ENCODE results near the gene SF3B2.
"Not testable (repeated sequence)": the region's sequence is repeated elsewhere in the genome, so short reads cannot be mapped to it uniquely, and the experiment has no call there.

Gene SF3B2

DNA sequence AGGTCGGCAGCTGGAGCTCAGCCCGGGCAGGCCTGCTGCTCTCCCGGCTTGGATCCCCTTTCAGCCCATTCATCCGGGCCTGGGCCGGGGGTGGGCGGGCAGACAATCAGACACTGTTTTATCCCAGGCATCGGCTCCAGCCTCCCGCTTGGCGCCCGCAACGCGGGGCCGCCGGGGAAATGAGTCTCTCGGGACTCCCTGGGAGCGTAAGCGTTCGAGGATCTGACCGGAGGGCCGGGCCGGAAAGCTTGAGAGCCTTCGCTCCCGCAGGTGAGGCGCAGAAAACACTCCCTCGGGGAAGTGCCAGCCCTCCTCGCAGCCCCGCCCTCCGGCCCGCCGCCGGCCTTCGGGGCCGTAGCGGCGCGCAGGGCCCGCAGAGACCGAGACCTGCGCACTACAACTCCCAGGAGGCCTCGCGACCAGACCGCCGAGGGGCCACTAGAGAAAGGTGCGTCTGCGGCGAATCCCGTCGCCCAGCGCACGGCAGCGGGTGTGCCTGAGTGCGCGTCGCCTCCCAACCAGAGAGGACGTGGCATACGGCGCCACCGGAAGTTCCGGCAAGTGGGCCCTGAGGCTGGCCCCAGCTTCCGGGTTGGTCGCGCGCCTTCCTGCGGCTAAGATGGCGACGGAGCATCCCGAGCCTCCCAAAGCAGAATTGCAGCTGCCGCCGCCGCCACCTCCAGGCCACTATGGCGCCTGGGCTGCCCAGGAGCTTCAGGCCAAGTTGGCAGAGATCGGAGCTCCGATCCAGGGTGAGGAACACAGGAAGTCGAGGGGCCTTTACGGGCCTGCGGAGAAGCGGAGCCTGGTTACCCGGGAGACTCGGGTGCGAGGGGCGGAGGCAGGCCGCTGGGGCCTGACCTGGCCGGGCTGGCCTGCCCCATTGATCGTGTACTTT is at the start of gene SF3B2:
Gene SF3B2, plus strand, starts transcription at position 599 of the 898 bp plus-strand sequence. Its CDS starts 21 bp downstream, at position 620.
- peak; percentile 96 for DNase-seq (ENCODE audit: low read depth, low spot score)

GRCh38 chr11:66002648-66003225 is 49.4 kb upstream of the SF3B2 start:
- no peak for DNase-seq (ENCODE audit: low read depth, low spot score)

- DNase-seq (ENCODE audit: low read depth, low spot score), result no peak
Observed at GRCh38 chr11:66003291-66003690, 48.9 kb upstream of the SF3B2 start.

DNA sequence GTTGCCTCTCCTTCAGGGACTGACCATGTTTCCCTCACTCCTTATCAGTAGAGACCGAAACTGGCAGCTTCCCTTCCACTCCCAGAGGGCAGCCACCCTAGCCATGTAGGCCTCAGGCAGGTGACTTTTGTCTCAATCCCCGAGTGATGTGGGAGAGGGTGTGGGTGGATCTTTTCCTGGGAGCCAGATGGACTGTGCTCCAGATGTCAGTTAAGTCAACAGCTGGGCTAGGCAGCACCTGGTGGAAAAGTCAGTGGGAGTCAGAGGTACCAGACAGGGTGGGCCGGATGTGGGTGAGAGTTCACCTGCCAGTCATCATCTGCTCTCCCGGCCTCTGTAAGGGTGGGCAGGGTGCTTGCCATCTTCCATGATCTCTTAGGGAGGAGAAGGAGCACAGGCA is 48.0 kb upstream of the SF3B2 start:
- no peak for DNase-seq (ENCODE audit: low read depth, low spot score)

DNA sequence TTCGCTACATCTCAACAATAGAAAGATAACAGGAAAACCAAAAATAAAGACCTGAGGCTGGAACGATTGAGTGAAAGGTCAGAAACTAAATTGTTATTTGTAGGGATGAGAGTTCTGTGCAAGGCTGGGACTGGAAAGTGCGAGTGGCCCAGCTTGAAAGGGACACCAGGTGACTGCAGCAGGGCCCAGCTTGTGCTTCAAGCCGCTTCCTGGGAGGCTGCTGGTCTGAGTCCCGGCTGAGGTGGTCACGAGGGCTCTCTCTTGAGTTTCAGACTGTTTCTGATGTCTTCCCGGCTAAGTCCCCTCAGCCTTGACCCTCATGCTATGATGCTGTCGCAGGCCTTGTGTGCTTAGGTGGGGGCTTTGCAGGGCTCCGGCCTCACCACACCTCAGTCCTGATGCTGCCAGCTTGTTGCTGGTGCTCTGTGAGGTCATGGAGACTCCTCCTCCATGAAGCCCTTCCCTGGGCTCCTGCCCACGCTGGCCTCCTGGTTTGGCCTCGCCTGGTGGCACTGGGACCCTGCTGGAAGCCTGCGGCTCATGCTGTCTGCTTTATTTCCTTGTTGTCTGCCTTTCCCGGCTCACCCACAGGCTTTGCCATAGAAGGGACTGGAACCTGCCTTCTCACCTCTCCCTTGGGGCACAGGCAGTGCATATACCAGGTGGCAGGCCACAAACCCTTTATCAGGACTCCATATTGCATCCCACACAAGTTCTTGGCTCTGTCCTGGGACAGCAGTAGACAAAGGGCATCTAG is 45.9 kb upstream of the SF3B2 start:
- no peak for DNase-seq (ENCODE audit: low read depth, low spot score)

DNA sequence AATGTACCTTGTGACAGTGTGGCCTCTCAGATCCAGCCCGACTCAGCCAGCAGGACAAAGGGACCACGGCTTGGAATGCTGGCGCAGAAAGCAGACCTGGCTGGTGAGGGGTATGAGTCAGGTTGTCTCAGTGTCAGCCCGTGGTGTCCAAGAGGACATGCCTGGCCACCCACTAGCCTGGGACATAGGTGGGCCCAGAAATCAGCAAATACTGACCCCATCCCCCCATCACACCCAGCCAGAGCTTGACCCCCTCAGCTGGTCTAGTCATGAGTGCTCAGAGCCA is 45.3 kb upstream of the SF3B2 start:
- DNase-seq (ENCODE audit: low read depth, low spot score), result no peak

- DNase-seq (ENCODE audit: low read depth, low spot score), result no peak
Observed at GRCh38 chr11:66007201-66007634, 44.9 kb upstream of the SF3B2 start.

DNA sequence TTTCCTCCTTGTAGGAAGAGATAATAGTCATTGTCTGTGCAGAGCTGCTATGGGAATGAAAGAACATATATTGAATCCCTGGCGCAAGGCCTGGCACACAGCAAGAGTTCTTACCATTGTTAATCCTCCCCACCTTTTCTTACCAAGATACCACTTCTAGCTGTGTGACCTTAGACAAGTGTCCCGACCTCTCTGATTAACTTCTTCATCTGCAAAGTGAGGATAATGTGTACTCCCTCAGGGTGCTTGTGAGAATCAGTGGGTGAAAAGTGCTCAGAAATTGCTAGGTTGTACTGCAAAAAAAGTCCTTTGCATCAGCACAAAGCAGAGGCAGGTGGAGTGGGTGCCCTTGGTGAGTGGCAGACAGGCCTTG is 44.1 kb upstream of the SF3B2 start:
- DNase-seq (ENCODE audit: low read depth, low spot score), result no peak

DNA sequence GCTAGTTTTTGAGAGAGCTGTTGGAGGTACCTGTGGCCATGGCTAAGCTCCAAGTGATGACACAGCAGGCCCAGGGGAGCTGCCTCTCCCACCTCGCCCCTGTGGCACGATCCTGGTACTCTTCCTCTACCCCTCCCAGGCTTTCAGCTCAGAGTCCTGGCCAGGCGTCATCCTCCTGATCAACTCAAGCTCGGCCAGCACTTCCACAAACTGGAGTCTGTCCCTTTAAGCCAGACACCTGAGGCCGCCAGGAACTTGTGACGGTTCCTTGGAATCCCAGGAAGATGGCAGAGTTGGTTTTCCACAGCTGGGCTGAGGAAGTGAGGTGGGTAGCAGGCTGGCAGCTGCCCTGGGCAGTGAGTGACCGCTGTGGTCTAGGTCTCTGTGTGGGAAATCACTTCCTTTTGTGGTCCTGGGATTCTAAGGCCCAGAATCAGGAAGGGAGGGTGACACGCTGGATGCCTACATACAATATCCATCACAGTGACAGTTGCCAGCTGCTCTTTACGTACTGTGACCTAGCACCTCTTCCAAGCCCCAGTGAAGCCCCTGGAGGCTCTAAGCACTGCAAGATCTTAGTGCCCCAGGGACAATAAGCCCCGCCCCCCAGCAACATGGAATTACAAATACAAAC is 43.6 kb upstream of the SF3B2 start:
- DNase-seq (ENCODE audit: low read depth, low spot score), result no peak

DNA sequence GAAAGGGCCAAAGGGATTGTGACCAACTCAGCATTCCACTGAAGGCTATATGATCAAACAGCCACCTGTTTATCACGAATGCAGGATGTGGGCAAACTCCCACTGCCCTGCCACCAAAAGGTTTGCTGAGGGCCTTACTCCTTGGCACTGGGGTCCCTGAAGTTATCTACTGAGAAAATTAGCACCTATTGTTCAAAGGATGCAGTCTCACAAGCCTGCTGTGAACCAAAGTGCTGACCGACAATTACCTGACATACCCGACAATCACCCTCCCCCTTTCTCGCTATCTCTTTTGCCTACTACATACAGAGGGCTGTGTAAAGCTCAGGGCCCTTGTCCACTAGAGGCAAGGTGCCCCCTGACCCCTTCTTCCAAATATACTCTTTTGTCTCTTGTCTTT is 42.1 kb upstream of the SF3B2 start:
- not testable (repeated sequence) for DNase-seq (ENCODE audit: low read depth, low spot score)

- no peak for DNase-seq (ENCODE audit: low read depth, low spot score)
Observed at GRCh38 chr11:66011239-66011784, 40.9 kb upstream of the SF3B2 start.

- DNase-seq (ENCODE audit: low read depth, low spot score), result no peak
Observed at GRCh38 chr11:66011785-66012303, 40.3 kb upstream of the SF3B2 start, which contains the start of gene CST6. CST6 (plus strand) TSS chr11:66012008; CDS start chr11:66012045, 37 bp downstream.

GRCh38 chr11:66012371-66012945 is 39.7 kb upstream of the SF3B2 start:
- DNase-seq (ENCODE audit: low read depth, low spot score), result no peak

GRCh38 chr11:66012946-66013761 is 39.0 kb upstream of the SF3B2 start:
- DNase-seq (ENCODE audit: low read depth, low spot score), result no peak

- DNase-seq (ENCODE audit: low read depth, low spot score), result no peak
Observed at GRCh38 chr11:66013762-66014100, 38.4 kb upstream of the SF3B2 start.

- no peak for DNase-seq (ENCODE audit: low read depth, low spot score)
Observed at GRCh38 chr11:66014804-66015453, 37.2 kb upstream of the SF3B2 start.

- no peak for DNase-seq (ENCODE audit: low read depth, low spot score)
Observed at GRCh38 chr11:66015454-66015881, 36.7 kb upstream of the SF3B2 start.

- DNase-seq (ENCODE audit: low read depth, low spot score), result no peak
Observed at GRCh38 chr11:66015936-66016792, 36.0 kb upstream of the SF3B2 start.

- no peak for DNase-seq (ENCODE audit: low read depth, low spot score)
Observed at GRCh38 chr11:66016793-66017177, 35.4 kb upstream of the SF3B2 start.

All from smooth muscle cell of the brain vasculature (primary cell).